Stimulated activated CD4-positive, alpha-beta T cell treated with anti-CD3 and anti-CD28 coated beads, Interleukin-15, amount 100 ng/mL, for 1 hour (primary cell): ENCODE measurements around the gene NCOA7.

Source experiments
- DNase-seq, 2 donors: peaks; one replicate each; pipeline ENCODE4 v3.0.0-alpha.2; 2020; ENCODE audit warnings: low read depth in 1 of 2, low spot score in 1 of 2

NCOA7 gene

GRCh38 chr6:125810445-125810844 is 19.7 kb downstream of the NCOA7 start:
- no peak for DNase-seq

- no peak for DNase-seq
Observed at GRCh38 chr6:125811259-125811658, 20.5 kb downstream of the NCOA7 start.

GRCh38 chr6:125812394-125813292 is 21.9 kb downstream of the NCOA7 start:
- DNase-seq, result no peak

GRCh38 chr6:125814481-125814880 is 23.7 kb downstream of the NCOA7 start:
- no peak for DNase-seq

- no peak for DNase-seq
Observed at GRCh38 chr6:125815080-125815910, 24.5 kb downstream of the NCOA7 start.

GRCh38 chr6:125816828-125817280 is 26.1 kb downstream of the NCOA7 start:
- no peak for DNase-seq

GRCh38 chr6:125818225-125818657 is 27.5 kb downstream of the NCOA7 start:
- DNase-seq, result no peak

GRCh38 chr6:125818772-125819260 is 28.1 kb downstream of the NCOA7 start:
- DNase-seq, result no peak

- DNase-seq, result no peak
Observed at GRCh38 chr6:125819535-125820326, 29.0 kb downstream of the NCOA7 start.

GRCh38 chr6:125821825-125822281 is 31.1 kb downstream of the NCOA7 start:
- DNase-seq, result no peak

GRCh38 chr6:125823180-125823579 is 32.4 kb downstream of the NCOA7 start:
- no peak for DNase-seq

GRCh38 chr6:125824946-125825771 is 34.4 kb downstream of the NCOA7 start:
- DNase-seq, result no peak

- DNase-seq, result no peak
Observed at GRCh38 chr6:125826695-125827463, 36.1 kb downstream of the NCOA7 start.

GRCh38 chr6:125827788-125828320 is 37.1 kb downstream of the NCOA7 start:
- no peak for DNase-seq

- no peak for DNase-seq
Observed at GRCh38 chr6:125828476-125829039, 37.8 kb downstream of the NCOA7 start.

- no peak for DNase-seq
Observed at GRCh38 chr6:125829433-125829832, 38.7 kb downstream of the NCOA7 start.

- no peak for DNase-seq
Observed at GRCh38 chr6:125831659-125832058, 40.9 kb downstream of the NCOA7 start.

- no peak for DNase-seq
Observed at GRCh38 chr6:125832391-125833117, 41.8 kb downstream of the NCOA7 start.
